ENCODE data around the gene ACP6.
A peak's percentile ranks its signal among the peaks of the same experiment; 100 is the strongest.

- peak; percentile 92 for TF ChIP-seq CTCF (IDR thresholded peaks at IDR 0.05)
- TF ChIP-seq EZH2 (IDR thresholded peaks at IDR 0.05) = no peak
- no peak for TF ChIP-seq EZH2phosphoT487 (IDR thresholded peaks at IDR 0.05)
Measured at GRCh38 chr1:147700042-147701006, 30.0 kb upstream of the ACP6 start.
